ENCODE data around the gene SGMS1.
"Not testable (repeated sequence)": the region's sequence is repeated elsewhere in the genome, so short reads cannot be mapped to it uniquely, and the experiment has no call there.

The SGMS1 gene

DNA sequence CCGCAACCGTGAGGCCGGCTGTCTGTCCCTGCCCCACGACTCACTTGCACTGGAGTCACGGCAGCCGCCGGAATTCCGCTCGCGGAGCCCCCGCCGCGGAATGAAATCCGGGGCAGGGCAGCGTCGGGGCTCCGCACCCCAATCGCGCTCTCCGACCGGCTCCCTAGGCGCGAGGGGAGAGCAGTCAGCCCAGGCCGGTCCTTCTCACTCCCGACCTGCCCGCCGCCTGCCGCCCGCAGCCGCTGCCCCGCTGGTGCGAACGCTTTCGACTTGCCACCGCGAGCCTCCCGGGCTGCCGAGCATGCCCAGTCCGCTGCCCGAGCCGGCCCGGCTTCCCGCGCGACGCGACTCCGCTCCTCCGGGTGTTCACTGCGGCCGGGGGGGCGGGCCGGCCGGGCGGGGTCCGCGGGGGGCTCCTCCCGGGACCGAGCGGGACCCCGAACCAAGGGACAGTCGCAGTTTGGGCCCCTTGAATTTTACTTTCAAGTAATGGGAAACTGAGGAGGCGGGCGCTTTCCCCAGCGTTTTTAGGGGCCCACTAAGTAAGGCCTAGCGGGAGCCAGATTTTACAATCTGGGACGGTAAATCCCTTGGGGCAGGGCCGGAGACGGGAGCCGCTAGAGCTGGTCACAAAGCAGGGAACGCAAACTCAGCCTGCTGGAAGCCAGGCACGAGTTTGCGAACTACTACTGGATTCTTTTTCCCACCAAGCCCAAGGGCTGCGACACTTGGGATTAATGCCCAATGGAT, at the start of gene SGMS1:
TSS of gene SGMS1 (minus strand) at position 294 of the 750 bp plus-strand sequence. CDS start 279,842 bp downstream, outside the sequence.
- Mint-ChIP-seq H3K4me1 (ENCODE audit: low read depth) (peaks cover 26% of the 10 kb centered on the region), H3K27ac (peak within 1 kb of the TSS; percentile 97)

DNA sequence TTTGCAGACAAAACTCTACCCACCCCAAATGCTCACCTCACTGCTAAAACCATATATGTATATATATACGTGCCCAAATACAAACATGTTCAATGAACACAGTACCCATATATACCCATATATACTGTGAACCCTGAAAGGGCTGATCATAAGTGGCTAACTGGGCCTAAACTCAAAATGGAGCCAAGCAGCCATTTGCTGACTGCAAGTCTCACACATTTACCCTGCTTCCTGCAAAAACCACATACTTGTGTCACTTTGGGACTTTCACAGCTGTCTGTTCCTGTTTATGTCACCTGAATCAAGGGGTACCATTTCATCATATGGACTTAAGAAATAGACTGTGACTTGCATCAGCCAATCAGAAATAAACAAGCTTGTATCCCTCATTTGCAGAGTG, 48.4 kb upstream of the SGMS1 start:
- not testable (repeated sequence) for H3K4me3 Mint-ChIP-seq; H3K27me3 Mint-ChIP-seq (ENCODE audit: low read depth)
- Mint-ChIP-seq H3K9me3 (peaks cover 13% of the 10 kb centered on the region), H3K36me3 (ENCODE audit: low read depth) (peaks cover 25% of the 10 kb centered on the region), H3K27ac (peak overlapping the region; percentile 95), H3K4me1 (ENCODE audit: low read depth) (peaks cover 26% of the 10 kb centered on the region)

More for the DNA sequence above, at the start of gene SGMS1:
- Mint-ChIP-seq H3K27me3 (ENCODE audit: low read depth) (peaks cover 5% of the 10 kb centered on the region), H3K36me3 (ENCODE audit: low read depth) (peaks cover 3% of the 10 kb centered on the region), H3K4me3 (peak within 1 kb of the TSS; percentile 87), H3K9me3 (no peaks in the 10 kb centered on the region)

DNA sequence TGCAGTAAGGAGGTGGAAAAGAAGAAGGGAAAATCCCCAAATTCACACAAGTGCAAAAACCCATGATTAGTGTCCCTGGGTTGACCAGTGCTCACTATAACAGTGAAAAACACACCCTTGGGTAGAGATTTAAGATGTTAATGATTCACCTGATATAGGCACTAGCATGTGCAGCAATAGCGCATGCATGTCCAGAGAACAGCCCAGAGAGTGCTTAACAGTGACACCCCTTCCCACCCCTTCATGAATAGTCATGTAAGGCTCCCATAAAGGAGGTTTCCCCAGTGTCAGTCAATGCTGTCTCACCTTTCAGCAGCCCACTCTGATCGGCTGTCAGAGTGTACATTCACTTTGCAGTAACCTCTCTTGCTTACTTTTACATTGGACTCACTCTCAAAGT, 47.9 kb upstream of the SGMS1 start:
- peak overlapping the region; percentile 95 for H3K27ac Mint-ChIP-seq
- H3K4me3 Mint-ChIP-seq; H3K27me3 Mint-ChIP-seq (ENCODE audit: low read depth): not testable (repeated sequence)
- peaks cover 25% of the 10 kb centered on the region for H3K36me3 Mint-ChIP-seq (ENCODE audit: low read depth)
- H3K9me3 Mint-ChIP-seq: peaks cover 13% of the 10 kb centered on the region
- H3K4me1 Mint-ChIP-seq (ENCODE audit: low read depth): peaks cover 26% of the 10 kb centered on the region

DNA sequence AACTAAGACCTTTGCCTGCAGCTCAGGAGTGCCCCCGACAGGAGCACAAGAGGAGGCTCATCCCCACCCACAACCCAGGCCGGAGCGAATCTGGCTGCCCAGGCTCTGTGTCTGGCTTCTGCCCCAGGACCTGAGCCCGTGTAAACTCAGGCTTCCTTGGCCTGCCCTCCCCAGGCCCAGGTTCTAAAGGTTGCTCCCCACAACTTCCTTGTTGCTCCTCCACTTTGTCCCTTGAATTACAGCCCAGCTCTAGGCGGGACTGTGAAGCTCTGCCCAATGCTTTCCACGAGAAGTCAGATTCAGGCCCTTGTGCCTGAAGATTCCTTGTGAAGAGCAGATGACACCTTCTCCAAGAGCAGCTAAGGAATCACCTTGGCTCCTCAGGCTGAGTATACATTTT, 46.2 kb upstream of the SGMS1 start:
- not testable (repeated sequence) for H3K27me3 Mint-ChIP-seq (ENCODE audit: low read depth); H3K4me3 Mint-ChIP-seq; H3K27ac Mint-ChIP-seq
- H3K9me3 Mint-ChIP-seq: peaks cover 13% of the 10 kb centered on the region
- peaks cover 26% of the 10 kb centered on the region for H3K4me1 Mint-ChIP-seq (ENCODE audit: low read depth)
- peaks cover 25% of the 10 kb centered on the region for H3K36me3 Mint-ChIP-seq (ENCODE audit: low read depth)

DNA sequence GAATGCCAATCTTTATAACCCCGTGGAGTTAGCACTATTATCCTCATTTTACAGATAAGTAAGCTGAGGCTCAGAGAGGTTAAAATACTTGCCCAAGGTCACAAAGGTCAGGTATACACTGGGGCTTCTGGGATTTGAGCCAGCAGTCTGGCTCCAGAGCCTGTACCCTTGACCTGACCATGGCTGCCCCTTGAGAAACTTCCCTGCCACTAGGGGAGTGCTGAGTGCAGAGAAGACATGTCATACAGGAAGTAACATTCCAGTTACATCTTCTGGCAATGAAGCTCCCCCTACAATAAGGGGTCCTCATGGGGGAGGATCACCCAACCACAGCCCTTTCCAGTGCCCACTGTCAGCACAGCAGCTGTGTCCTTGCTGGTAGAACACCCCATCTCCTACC, 43.6 kb upstream of the SGMS1 start:
- peaks cover 16% of the 10 kb centered on the region for H3K36me3 Mint-ChIP-seq (ENCODE audit: low read depth)
- not testable (repeated sequence) for H3K27ac Mint-ChIP-seq
- H3K4me1 Mint-ChIP-seq (ENCODE audit: low read depth): peaks cover 16% of the 10 kb centered on the region

DNA sequence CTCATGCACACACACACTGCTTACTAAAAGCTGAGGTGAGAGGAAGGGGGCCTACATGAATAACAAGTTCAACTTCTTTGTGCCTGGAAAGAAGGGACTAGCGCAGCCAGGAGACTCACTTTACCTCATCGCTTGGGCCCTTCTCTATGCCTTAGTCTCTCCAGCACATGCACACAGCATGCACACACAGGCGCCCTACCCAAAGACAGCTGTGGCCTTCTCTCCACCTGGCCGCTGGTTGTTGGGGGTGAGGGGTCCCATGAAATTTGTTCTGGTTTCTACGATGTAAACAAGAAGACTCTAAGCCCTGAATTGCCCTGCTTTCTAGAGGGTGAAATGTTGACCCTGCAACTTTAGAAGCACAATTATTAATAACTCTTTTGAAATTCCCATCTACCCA, 38.7 kb upstream of the SGMS1 start:
- not testable (repeated sequence) for H3K27ac Mint-ChIP-seq; H3K9me3 Mint-ChIP-seq; H3K4me3 Mint-ChIP-seq; H3K4me1 Mint-ChIP-seq (ENCODE audit: low read depth); H3K36me3 Mint-ChIP-seq (ENCODE audit: low read depth)
- peaks cover 11% of the 10 kb centered on the region for H3K27me3 Mint-ChIP-seq (ENCODE audit: low read depth)

More for the DNA sequence above, 43.6 kb upstream of the SGMS1 start:
- H3K9me3 Mint-ChIP-seq: peaks cover 12% of the 10 kb centered on the region
- not testable (repeated sequence) for H3K27me3 Mint-ChIP-seq (ENCODE audit: low read depth); H3K4me3 Mint-ChIP-seq

DNA sequence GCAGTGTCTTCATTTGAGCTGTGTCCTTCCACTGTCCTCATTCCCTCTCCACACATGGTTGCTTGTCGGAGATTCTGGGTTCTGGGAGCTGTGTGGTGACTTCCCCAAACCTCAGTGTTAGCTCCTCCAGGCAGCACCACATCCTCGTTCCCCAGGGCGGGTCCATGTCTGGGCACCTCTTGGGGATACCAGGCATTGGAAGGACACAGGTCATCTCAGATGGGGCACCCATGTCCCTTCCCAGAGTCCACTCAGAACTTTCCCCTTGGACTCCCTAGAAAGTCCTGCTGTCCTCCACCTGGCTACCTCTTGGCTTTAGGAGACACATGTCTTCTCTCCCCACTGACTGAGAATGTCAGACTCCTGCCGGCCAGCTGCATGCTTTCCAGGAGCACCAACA, 37.8 kb upstream of the SGMS1 start:
- not testable (repeated sequence) for H3K27ac Mint-ChIP-seq; H3K9me3 Mint-ChIP-seq; H3K36me3 Mint-ChIP-seq (ENCODE audit: low read depth); H3K4me3 Mint-ChIP-seq; H3K4me1 Mint-ChIP-seq (ENCODE audit: low read depth)
- peaks cover 11% of the 10 kb centered on the region for H3K27me3 Mint-ChIP-seq (ENCODE audit: low read depth)

DNA sequence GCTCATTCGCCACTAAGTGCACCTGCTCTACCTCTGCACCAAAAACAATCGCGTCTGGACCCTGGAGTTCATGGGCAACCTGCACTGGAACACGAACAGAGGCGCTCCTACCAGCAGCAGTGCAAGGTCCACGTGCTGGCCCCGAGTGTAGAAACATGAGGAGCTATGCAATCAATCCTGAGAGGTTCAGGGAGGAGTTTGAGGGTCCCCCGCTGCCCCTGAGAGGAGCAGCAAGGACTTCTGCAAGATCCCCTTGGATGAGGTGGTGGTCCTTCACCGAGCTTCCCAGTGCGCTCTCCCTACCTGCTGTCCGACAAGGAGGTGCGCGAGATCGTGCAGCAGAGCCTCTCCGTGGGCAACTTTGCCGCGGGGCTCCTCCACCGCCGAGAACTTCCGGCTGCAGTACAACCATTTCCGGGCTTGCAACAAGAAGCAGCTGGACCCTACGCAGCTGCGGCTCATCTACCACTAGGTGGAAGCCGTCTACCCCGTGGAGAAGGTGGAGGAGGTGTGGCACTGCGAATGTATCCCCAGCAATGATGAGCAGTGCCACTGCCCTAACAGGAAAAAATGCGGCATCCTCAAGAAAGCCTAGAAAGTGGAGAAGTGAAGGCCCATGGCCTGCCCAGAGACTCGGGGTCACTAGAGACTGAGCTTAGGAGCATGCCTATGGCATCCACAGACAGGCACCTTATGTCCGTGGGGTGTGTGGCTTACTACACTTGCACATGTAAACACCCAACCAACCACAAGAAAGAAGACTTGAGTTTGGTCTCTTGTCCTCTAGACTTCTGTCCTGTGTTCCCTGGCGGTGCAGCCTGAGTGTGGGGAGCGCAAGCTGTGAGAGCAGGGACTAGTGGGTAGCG, 36.3 kb upstream of the SGMS1 start:
- not testable (repeated sequence) for H3K4me1 Mint-ChIP-seq (ENCODE audit: low read depth); H3K27ac Mint-ChIP-seq; H3K9me3 Mint-ChIP-seq; H3K4me3 Mint-ChIP-seq; H3K36me3 Mint-ChIP-seq (ENCODE audit: low read depth)
- peaks cover 11% of the 10 kb centered on the region for H3K27me3 Mint-ChIP-seq (ENCODE audit: low read depth)

DNA sequence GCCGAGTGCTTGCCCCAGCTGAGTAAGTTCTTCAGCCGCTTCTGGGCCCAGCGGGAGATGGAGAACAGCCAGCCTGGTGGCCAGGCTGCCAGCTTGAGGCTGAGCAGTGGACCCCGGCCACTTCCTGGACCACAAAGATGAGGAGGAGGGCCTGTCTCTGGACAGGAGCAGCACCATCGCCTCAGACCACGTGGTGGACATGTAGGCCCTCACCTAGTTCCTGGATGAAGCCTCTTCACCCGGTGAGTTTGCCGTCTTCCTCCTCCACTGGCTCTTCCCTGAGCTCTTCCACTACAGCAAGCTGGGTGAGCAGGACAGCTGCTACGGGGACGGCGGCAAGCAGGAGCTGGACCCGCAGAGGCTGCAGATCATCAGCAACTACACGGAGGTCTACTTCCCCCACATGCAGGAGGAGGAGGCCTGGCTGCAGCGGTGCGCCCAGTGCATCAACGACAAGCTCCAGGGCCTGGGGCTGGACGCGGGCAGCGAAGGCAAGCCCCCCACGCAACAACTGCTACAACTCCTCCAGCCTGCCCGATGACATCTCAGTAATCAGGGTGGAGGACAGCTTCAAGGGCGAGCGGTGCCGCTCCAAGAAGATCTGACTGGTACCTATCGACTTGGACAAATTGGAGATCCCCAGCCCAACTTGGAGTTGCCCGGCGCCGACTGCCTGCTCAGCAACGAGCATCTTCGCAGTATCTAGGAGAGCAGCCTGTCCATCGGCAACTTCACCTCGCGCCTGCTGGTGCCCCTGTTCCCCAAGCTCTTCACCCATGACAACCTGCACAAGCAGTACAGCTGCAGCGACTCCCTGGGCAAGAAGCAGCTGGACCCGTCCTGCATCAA, 35.5 kb upstream of the SGMS1 start:
- not testable (repeated sequence) for H3K4me1 Mint-ChIP-seq (ENCODE audit: low read depth); H3K9me3 Mint-ChIP-seq; H3K27ac Mint-ChIP-seq; H3K36me3 Mint-ChIP-seq (ENCODE audit: low read depth); H3K4me3 Mint-ChIP-seq
- peaks cover 17% of the 10 kb centered on the region for H3K27me3 Mint-ChIP-seq (ENCODE audit: low read depth)

DNA sequence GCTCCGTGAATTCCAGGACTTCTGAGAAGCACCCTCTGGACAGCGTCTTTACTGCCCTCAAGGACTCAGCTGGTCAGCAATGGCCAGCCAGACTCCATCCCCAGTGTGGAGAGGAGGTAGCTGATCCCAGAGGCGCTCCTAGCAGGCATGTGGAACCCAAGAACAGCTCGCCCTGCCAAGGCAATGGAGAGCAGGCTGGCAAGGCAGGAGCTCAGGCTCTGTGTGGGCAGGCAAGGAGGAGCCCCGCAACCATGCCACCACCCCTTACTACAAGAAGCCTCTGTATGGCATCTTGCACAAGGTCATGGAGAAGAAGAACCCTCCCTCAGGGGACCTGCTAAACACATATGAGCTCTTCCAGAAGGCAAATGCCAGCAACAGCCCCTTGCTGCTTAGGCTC, 34.4 kb upstream of the SGMS1 start:
- H3K27me3 Mint-ChIP-seq (ENCODE audit: low read depth): peaks cover 20% of the 10 kb centered on the region
- peaks cover 9% of the 10 kb centered on the region for H3K4me1 Mint-ChIP-seq (ENCODE audit: low read depth)
- H3K27ac Mint-ChIP-seq: no peak overlapping the region
- H3K36me3 Mint-ChIP-seq (ENCODE audit: low read depth): no peaks in the 10 kb centered on the region
- no peak overlapping the region for H3K4me3 Mint-ChIP-seq
- H3K9me3 Mint-ChIP-seq: no peaks in the 10 kb centered on the region

DNA sequence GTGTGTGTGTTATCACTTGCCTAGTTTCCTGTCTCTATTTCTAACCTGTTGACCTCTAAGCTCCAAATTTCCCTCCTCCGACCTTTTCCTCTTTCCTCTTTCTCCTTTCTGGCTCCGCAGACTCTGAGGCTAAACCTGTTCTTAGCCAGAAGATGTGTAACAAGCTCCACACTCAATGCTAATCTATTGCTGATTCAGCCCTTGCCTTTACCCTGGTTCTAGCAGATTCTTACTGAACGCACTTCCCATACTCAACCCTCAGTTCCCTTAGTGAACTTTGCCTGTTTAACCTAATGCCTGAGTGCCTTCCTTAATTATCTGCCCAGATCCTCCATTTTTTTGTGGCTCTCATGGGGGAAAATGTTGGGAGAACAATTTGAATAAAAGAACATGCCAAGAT, 30.0 kb upstream of the SGMS1 start:
- Mint-ChIP-seq H3K9me3 (no peaks in the 10 kb centered on the region), H3K4me1 (ENCODE audit: low read depth) (peaks cover 16% of the 10 kb centered on the region), H3K27me3 (ENCODE audit: low read depth) (peaks cover 14% of the 10 kb centered on the region), H3K27ac (no peak overlapping the region), H3K36me3 (ENCODE audit: low read depth) (no peaks in the 10 kb centered on the region), H3K4me3 (no peak overlapping the region)

DNA sequence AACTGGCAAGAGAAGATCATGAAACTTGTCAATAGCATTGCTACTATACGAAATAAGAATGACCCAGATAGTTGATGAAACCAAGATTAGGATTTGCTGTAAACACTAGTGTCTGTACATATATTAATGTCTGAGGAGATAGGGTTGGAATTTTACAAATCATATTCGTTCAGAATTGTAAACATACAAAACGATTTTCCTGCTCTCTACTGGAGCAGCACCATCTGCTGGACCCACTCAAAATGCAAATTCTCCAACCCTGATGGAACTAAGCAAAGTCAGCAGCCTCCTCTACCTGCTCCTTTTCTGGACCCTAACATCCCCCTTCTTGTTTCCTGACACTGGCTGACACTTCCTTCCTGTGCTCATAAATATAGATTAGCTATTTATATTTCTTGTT, 29.4 kb upstream of the SGMS1 start:
- Mint-ChIP-seq H3K4me1 (ENCODE audit: low read depth) (peaks cover 16% of the 10 kb centered on the region), H3K9me3 (no peaks in the 10 kb centered on the region), H3K27ac (no peak overlapping the region), H3K27me3 (ENCODE audit: low read depth) (peaks cover 15% of the 10 kb centered on the region), H3K36me3 (ENCODE audit: low read depth) (no peaks in the 10 kb centered on the region), H3K4me3 (no peak overlapping the region)

DNA sequence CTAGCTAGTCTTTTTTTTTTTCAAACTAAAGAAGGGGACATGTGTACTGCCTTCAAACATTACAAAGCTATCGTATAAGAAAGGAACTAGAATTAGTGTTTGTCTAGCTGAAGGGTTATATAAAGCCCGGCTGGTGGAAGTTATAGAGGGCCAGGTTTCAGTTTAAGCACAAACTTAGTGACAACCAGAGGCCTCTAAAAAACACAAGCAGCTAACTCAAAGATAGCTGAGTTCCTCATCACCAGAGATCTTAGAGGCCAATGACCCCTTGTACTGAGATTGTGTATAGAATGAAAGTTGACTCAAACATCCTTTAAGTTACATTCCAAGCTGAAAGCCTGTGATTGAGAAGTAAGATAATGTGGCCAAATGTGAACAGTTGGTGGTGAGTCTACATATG, 28.1 kb upstream of the SGMS1 start:
- Mint-ChIP-seq H3K36me3 (ENCODE audit: low read depth) (no peaks in the 10 kb centered on the region), H3K4me3 (no peak overlapping the region), H3K9me3 (no peaks in the 10 kb centered on the region), H3K27ac (no peak overlapping the region), H3K4me1 (ENCODE audit: low read depth) (peaks cover 16% of the 10 kb centered on the region), H3K27me3 (ENCODE audit: low read depth) (peaks cover 21% of the 10 kb centered on the region)

DNA sequence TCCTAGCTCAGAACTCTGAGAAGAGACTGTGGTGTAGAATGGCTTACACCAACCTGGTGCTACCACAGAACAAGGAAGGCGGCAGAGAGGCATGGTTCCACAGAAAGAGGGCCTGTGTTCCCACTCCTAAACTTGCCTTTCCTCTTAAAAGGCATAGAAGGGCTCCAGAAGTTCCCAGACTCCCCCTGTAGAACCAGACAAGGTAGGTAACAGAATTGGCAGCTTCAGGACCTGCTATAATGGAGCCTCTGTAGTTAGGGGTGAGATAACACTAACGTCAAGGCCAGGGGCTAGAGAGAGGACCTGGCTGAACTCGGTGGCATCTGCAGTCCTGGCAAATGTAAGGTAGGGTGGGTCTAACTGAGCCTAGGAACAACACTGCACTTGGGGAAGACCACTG, 26.7 kb upstream of the SGMS1 start:
- Mint-ChIP-seq H3K4me1 (ENCODE audit: low read depth) (peaks cover 16% of the 10 kb centered on the region), H3K36me3 (ENCODE audit: low read depth) (no peaks in the 10 kb centered on the region), H3K4me3 (no peak overlapping the region), H3K27ac (no peak overlapping the region), H3K9me3 (no peaks in the 10 kb centered on the region), H3K27me3 (ENCODE audit: low read depth) (peaks cover 29% of the 10 kb centered on the region)

All from T-helper 1 cell treated with Interleukin-12 subunit alpha and Interleukin-12 subunit beta and Interleukin-4 antibody, amounts not matched to agents 30 μg/mL and 1 μg/mL, for 36 hours (primary cell).